ENCODE data around the gene EPB41L1. TPM values are rescaled to one million over a fixed set of nuclear protein-coding genes. Genes with fewer than 3 reads are reported as not detected.
A peak's percentile ranks its signal among the peaks of the same experiment; 100 is the strongest.

The EPB41L1 gene
- total RNA-seq, 1 experiment from 2014 or later, result 42.1 TPM

DNA sequence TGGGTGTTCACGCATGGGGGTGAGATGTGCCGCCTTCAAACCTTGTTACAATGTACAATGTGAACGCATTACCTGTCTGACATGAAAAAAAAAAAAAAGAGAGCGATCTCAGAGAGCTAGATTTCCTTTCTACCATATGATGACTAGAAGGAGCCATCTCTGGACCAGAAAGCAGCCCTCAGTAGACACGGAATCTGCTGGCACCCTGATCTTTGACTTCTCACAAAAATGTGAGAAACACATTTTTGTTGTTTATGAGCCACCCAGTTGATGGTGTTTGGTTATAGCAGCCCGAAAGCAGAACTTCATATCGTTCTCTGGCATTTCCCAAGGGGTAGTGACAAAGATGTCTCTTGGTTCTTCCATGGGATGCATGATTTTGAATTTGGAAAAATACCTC, 33.5 kb upstream of the EPB41L1 start (continued):
- TF ChIP-seq, protein P1, sequence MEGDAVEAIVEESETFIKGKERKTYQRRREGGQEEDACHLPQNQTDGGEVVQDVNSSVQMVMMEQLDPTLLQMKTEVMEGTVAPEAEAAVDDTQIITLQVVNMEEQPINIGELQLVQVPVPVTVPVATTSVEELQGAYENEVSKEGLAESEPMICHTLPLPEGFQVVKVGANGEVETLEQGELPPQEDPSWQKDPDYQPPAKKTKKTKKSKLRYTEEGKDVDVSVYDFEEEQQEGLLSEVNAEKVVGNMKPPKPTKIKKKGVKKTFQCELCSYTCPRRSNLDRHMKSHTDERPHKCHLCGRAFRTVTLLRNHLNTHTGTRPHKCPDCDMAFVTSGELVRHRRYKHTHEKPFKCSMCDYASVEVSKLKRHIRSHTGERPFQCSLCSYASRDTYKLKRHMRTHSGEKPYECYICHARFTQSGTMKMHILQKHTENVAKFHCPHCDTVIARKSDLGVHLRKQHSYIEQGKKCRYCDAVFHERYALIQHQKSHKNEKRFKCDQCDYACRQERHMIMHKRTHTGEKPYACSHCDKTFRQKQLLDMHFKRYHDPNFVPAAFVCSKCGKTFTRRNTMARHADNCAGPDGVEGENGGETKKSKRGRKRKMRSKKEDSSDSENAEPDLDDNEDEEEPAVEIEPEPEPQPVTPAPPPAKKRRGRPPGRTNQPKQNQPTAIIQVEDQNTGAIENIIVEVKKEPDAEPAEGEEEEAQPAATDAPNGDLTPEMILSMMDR (IDR thresholded peaks at IDR 0.05 in 2 of 3, conservative IDR thresholded peaks at IDR 0.05 in 1 of 3; ENCODE audit: borderline replicate concordance in 1 of 3, insufficient read depth in 1 of 3, low read depth in 2 of 3, low read length in 2 of 3), result no peak
- TF ChIP-seq RAD21 (IDR thresholded peaks at IDR 0.05; ENCODE audit: low read depth), result no peak
- no peak for TF ChIP-seq TCF7L2 (IDR thresholded peaks at IDR 0.05; ENCODE audit: borderline replicate concordance, extremely low read depth, insufficient read depth, insufficient read length)
- TF ChIP-seq ATF3 (IDR thresholded peaks at IDR 0.05), result no peak

GRCh38 chr20:36121981-36122930, 32.3 kb upstream of the EPB41L1 start:
- Histone ChIP-seq H4K20me1 (ENCODE audit: insufficient read depth) (no peaks in the 10 kb centered on the region), H3K27ac (ENCODE audit: low read depth, low read length) (peak overlapping the region; percentile 77), H3K9ac (ENCODE audit: low read length) (peak overlapping the region; percentile 58), H3K9me2 (ENCODE audit: insufficient read depth) (no peaks in the 10 kb centered on the region), H3K4me1 (ENCODE audit: control insufficient read depth in 1 of 2, insufficient read depth in 2 of 2, low read length in 2 of 2) (peaks cover 17 to 43% of the 10 kb centered on the region in 2 experiments), H3K79me2 (ENCODE audit: insufficient read depth, low read length) (no peaks in the 10 kb centered on the region), H3K4me2 (ENCODE audit: low read length) (peak overlapping the region; percentile 86), H2AFZ (ENCODE audit: low read depth, low read length, poor library complexity, severe bottlenecking) (peak overlapping the region; percentile 60), H3K9me3 (ENCODE audit: control insufficient read depth in 1 of 2, insufficient read depth in 1 of 2, low read depth in 1 of 2, low read length in 2 of 2) (no peaks in the 10 kb centered on the region), H3K27me3 (ENCODE audit: insufficient read depth, low read length) (no peaks in the 10 kb centered on the region), H3K4me3 (replicated peaks in 1 of 2; ENCODE audit: low read depth in 1 of 2, low read length in 2 of 2) (peak overlapping the region; percentile 5 to 48; a peak in 2 of 4 replicates), H3K36me3 (ENCODE audit: control insufficient read depth in 1 of 2, insufficient read depth in 2 of 2, low read length in 2 of 2) (no peaks in the 10 kb centered on the region)
- BruUV-seq (replicated peaks), result TSS peak; percentile 58
- ChIA-PET POLR2A (interaction anchor here (0.6 to 1.5 kb wide), 4 partner anchors 11 to 168 kb away, joined by 3 to 8 read pairs (median 3); partner anchors contain the start of gene SCAND1), RAD21 (ENCODE audit: low non-redundant PET in 1 of 2, low total read pairs in 2 of 2, uncharacterized antibody in 2 of 2, unreplicated experiment in 2 of 2) (no interaction called here), CTCF (interaction anchor here (0.9 kb wide), 1 partner anchor 16 kb away, joined by 4 read pairs; no protein-coding TSS in a partner anchor)
- peak; percentile 98 for ATAC-seq
- DNase-seq (ENCODE audit: low read depth, low spot score), result peak; percentile 74
- intact Hi-C loops (cut with micrococcal nuclease), result no loop called here
- TF ChIP-seq CBX3 (IDR thresholded peaks at IDR 0.05; ENCODE audit: low read depth) (peak; percentile 85; the same call in 1 of the 2 replicates), RAD21 (IDR thresholded peaks at IDR 0.05; ENCODE audit: low read depth) (peak; percentile 37), ZFX (IDR thresholded peaks at IDR 0.05) (peak; percentile 37; the same call in 1 of the 2 replicates), FOSL1 (IDR thresholded peaks at IDR 0.05; ENCODE audit: low read depth) (no peak), ATF3 (IDR thresholded peaks at IDR 0.05) (no peak), MAX (IDR thresholded peaks at IDR 0.05) (peak; percentile 92), EZH2 (IDR thresholded peaks at IDR 0.05) (no peak), JUND (IDR thresholded peaks at IDR 0.05) (no peak), SP1 (IDR thresholded peaks at IDR 0.05; ENCODE audit: low read depth) (peak; percentile 94), EGR1 (IDR thresholded peaks at IDR 0.05; ENCODE audit: low read depth) (no peak), EZH2phosphoT487 (IDR thresholded peaks at IDR 0.05; ENCODE audit: borderline replicate concordance) (no peak), POLR2AphosphoS5 (IDR thresholded peaks at IDR 0.05; ENCODE audit: low read depth, low read length) (peak; percentile 74), ELF1 (IDR thresholded peaks at IDR 0.05; ENCODE audit: borderline replicate concordance, low read depth) (no peak), POLR2A (IDR thresholded peaks at IDR 0.05; ENCODE audit: borderline replicate concordance, extremely low read depth, insufficient read depth, insufficient read length) (no peak), ZNF274 (IDR thresholded peaks at IDR 0.05; ENCODE audit: low read depth, low read length) (no peak)
- TF ChIP-seq, protein P2, sequence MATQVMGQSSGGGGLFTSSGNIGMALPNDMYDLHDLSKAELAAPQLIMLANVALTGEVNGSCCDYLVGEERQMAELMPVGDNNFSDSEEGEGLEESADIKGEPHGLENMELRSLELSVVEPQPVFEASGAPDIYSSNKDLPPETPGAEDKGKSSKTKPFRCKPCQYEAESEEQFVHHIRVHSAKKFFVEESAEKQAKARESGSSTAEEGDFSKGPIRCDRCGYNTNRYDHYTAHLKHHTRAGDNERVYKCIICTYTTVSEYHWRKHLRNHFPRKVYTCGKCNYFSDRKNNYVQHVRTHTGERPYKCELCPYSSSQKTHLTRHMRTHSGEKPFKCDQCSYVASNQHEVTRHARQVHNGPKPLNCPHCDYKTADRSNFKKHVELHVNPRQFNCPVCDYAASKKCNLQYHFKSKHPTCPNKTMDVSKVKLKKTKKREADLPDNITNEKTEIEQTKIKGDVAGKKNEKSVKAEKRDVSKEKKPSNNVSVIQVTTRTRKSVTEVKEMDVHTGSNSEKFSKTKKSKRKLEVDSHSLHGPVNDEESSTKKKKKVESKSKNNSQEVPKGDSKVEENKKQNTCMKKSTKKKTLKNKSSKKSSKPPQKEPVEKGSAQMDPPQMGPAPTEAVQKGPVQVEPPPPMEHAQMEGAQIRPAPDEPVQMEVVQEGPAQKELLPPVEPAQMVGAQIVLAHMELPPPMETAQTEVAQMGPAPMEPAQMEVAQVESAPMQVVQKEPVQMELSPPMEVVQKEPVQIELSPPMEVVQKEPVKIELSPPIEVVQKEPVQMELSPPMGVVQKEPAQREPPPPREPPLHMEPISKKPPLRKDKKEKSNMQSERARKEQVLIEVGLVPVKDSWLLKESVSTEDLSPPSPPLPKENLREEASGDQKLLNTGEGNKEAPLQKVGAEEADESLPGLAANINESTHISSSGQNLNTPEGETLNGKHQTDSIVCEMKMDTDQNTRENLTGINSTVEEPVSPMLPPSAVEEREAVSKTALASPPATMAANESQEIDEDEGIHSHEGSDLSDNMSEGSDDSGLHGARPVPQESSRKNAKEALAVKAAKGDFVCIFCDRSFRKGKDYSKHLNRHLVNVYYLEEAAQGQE (IDR thresholded peaks at IDR 0.05; ENCODE audit: low read depth), result no peak
